ENCODE measurements around the gene PRKAR1A. TPM values are rescaled to one million over a fixed set of nuclear protein-coding genes. Genes with fewer than 3 reads are reported as not detected.
A peak's percentile ranks its signal among the peaks of the same experiment; 100 is the strongest.

PRKAR1A gene
- total RNA-seq, 1 experiment from 2014 or later = 158 TPM

DNA sequence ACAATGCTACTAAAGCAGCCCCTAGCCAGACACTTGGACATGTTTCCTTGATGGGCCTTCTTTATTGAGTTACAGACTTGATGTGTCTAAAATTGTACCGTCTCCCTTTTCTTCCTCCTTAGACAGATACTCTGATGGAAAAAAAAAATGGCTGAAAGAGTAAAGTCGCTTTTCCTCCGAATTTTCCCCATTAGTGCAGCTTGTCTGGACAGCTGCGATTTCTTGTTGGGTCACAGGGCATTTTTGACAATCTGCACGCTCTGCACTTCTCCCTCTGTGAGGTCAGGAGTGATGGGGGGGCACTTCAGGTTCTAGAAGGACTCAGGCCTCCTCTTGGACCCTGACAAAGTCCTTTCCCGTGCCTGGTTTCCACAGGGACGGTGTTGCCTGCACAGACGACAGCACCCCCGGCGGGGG lies 968 bp upstream of the PRKAR1A start:
- DNase-seq (ENCODE audit: low spot score) (no peak), ATAC-seq (no peak)
- H3K27me3 Mint-ChIP-seq (ENCODE audit: low read depth) = no peaks in the 10 kb centered on the region; the same call in 1 of the 2 replicates
- H3K4me1 Mint-ChIP-seq = peaks cover 40% of the 10 kb centered on the region
- H3K4me3 Mint-ChIP-seq = peak overlapping the region; percentile 83
- CTCF ChIA-PET = interaction anchor here (0.9 kb wide), 1 partner anchor 49 kb away, joined by 3 read pairs; no protein-coding TSS in a partner anchor
- H3K36me3 Mint-ChIP-seq = peaks cover 12% of the 10 kb centered on the region
- peak overlapping the region; percentile 87 for H3K27ac Mint-ChIP-seq
- POLR2A ChIA-PET = interaction anchor here (1.4 to 2.7 kb wide), 4 partner anchors 15 to 103 kb away, joined by 4 to 14 read pairs (median 8); partner anchors contain the start of genes FAM20A and WIPI1
- TF ChIP-seq ZBTB43 (CRISPR knock-in tag; IDR thresholded peaks at IDR 0.05) = no peak
- 0 out of 2 replicates have a peak, but pooled peaks have one; percentile 27 for TF ChIP-seq HMGXB4 (CRISPR knock-in tag; IDR thresholded peaks at IDR 0.05)
- peaks cover 5% of the 10 kb centered on the region; the same call in 1 of the 2 replicates for H3K9me3 Mint-ChIP-seq

DNA sequence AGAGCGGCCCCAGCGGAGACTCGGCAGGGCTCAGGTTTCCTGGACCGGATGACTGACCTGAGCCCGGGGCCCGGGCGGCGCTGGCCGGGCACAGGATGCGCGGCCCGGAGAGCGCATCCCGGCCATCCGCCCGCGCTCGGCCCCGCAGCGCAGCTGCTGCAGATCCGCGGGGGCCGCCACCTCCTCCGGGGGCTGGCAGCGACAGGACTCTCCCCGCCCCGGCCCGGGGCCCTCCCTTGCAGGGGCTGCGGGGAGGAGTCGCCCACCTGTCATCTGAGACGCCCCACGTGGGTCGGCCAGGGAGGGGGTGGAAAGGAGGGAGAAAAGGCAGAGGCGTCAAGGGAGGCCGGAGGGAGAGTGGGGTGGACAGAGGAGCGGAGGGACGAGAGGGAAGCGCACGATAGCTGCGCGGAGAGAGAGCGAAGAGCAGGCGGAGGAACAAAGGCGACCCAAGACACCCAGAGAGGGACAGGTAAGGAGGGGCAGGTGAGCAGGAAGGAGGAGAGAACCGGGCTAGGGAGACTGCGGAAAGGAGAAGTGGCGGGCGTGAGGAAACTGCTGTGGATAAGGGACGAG lies 471 bp upstream of the PRKAR1A start:
- Mint-ChIP-seq H3K4me3 (peak overlapping the region; percentile 96), H3K4me1 (peaks cover 40% of the 10 kb centered on the region), H3K27ac (peak overlapping the region; percentile 97), H3K9me3 (peaks cover 8% of the 10 kb centered on the region), H3K36me3 (peaks cover 16% of the 10 kb centered on the region), H3K27me3 (ENCODE audit: low read depth) (no peaks in the 10 kb centered on the region; the same call in 1 of the 2 replicates)
- DNase-seq (ENCODE audit: low spot score) = peak; percentile 78
- ChIA-PET POLR2A (interaction anchor here (1.0 to 2.7 kb wide), 5 partner anchors 15 to 102 kb away, joined by 4 to 14 read pairs (median 6); partner anchors contain the start of genes FAM20A and WIPI1), CTCF (interaction anchor here (0.9 to 1.4 kb wide), 3 partner anchors 22 to 102 kb away, joined by 3 to 4 read pairs (median 4); no protein-coding TSS in a partner anchor)
- ATAC-seq = peak; percentile 65
- TF ChIP-seq CREB1 (CRISPR knock-in tag; IDR thresholded peaks at IDR 0.05) = no peak
- TF ChIP-seq TP53 (CRISPR knock-in tag; IDR thresholded peaks at IDR 0.05) = peak; percentile 53; the same call in 1 of the 2 replicates
- TF ChIP-seq E2F1 (CRISPR knock-in tag; IDR thresholded peaks at IDR 0.05) = no peak
- 0 out of 2 replicates have a peak, but pooled peaks have one; percentile 38 for TF ChIP-seq ESRRA (CRISPR knock-in tag; IDR thresholded peaks at IDR 0.05; ENCODE audit: borderline replicate concordance)
- TF ChIP-seq PRDM15 (CRISPR knock-in tag; IDR thresholded peaks at IDR 0.05) = 0 out of 2 replicates have a peak, but pooled peaks have one; percentile 5
- TF ChIP-seq, protein P1, sequence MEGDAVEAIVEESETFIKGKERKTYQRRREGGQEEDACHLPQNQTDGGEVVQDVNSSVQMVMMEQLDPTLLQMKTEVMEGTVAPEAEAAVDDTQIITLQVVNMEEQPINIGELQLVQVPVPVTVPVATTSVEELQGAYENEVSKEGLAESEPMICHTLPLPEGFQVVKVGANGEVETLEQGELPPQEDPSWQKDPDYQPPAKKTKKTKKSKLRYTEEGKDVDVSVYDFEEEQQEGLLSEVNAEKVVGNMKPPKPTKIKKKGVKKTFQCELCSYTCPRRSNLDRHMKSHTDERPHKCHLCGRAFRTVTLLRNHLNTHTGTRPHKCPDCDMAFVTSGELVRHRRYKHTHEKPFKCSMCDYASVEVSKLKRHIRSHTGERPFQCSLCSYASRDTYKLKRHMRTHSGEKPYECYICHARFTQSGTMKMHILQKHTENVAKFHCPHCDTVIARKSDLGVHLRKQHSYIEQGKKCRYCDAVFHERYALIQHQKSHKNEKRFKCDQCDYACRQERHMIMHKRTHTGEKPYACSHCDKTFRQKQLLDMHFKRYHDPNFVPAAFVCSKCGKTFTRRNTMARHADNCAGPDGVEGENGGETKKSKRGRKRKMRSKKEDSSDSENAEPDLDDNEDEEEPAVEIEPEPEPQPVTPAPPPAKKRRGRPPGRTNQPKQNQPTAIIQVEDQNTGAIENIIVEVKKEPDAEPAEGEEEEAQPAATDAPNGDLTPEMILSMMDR (IDR thresholded peaks at IDR 0.05) = no peak
- TF ChIP-seq HMGA2 (CRISPR knock-in tag; IDR thresholded peaks at IDR 0.05) = peak; percentile 46; the same call in 1 of the 2 replicates
- TF ChIP-seq, protein P2, sequence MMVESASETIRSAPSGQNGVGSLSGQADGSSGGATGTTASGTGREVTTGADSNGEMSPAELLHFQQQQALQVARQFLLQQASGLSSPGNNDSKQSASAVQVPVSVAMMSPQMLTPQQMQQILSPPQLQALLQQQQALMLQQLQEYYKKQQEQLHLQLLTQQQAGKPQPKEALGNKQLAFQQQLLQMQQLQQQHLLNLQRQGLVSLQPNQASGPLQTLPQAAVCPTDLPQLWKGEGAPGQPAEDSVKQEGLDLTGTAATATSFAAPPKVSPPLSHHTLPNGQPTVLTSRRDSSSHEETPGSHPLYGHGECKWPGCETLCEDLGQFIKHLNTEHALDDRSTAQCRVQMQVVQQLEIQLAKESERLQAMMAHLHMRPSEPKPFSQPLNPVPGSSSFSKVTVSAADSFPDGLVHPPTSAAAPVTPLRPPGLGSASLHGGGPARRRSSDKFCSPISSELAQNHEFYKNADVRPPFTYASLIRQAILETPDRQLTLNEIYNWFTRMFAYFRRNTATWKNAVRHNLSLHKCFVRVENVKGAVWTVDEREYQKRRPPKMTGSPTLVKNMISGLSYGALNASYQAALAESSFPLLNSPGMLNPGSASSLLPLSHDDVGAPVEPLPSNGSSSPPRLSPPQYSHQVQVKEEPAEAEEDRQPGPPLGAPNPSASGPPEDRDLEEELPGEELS (CRISPR knock-in tag; IDR thresholded peaks at IDR 0.05) = 0 out of 2 replicates have a peak, but pooled peaks have one; percentile 8
- TF ChIP-seq ARID4B (CRISPR knock-in tag; IDR thresholded peaks at IDR 0.05; ENCODE audit: borderline replicate concordance) = peak; percentile 75; the same call in 1 of the 2 replicates
- TF ChIP-seq TEAD1 (CRISPR knock-in tag; IDR thresholded peaks at IDR 0.05) = peak; percentile 11; the same call in 1 of the 2 replicates
- TF ChIP-seq RORB (CRISPR knock-in tag; IDR thresholded peaks at IDR 0.05) = no peak
- no peak for TF ChIP-seq E2F4 (CRISPR knock-in tag; IDR thresholded peaks at IDR 0.05; ENCODE audit: borderline replicate concordance, low read depth)

Data from WTC11 (cell line).